HepG2 (cell line): ENCODE results near the gene GPS2. TPM values are rescaled to one million over a fixed set of nuclear protein-coding genes. Genes with fewer than 3 reads are reported as not detected.

Experiments used
- ARNT ChIP-seq: fragments of 450-650 bp; IDR thresholded peaks from 2 replicates; pipeline ENCODE4 v1.6.1; 2017
- CCDC6 ChIP-seq: sonication (generic); formaldehyde crosslinking; IDR thresholded peaks from 2 replicates; pipeline ENCODE4 v1.8.1; 2022; ENCODE audit warnings: mild to moderate bottlenecking, missing genetic modification reagents, moderate library complexity
- DR1 ChIP-seq: sonication (generic); formaldehyde crosslinking; IDR thresholded peaks from 2 replicates; pipeline ENCODE4 v1.8.0; 2021; ENCODE audit warnings: mild to moderate bottlenecking, missing genetic modification reagents, inconsistent platforms
- ETV5 ChIP-seq: IDR thresholded peaks from 2 replicates; pipeline ENCODE4 v1.6.1; 2018; ENCODE audit warnings: missing biosample characterization, missing genetic modification reagents, inconsistent platforms, borderline replicate concordance
- FOXM1 ChIP-seq: sonication (generic); formaldehyde crosslinking; IDR thresholded peaks from 2 replicates; pipeline ENCODE4 v1.5.0; 2020; ENCODE audit warnings: missing genetic modification reagents
- HDAC1 ChIP-seq: sonication (generic); formaldehyde crosslinking; IDR thresholded peaks from 2 replicates; pipeline ENCODE4 v1.5.1; 2020; ENCODE audit warnings: mild to moderate bottlenecking, missing genetic modification reagents
- JUN ChIP-seq: sonication (generic); formaldehyde crosslinking; IDR thresholded peaks from 2 replicates; pipeline ENCODE4 v1.4.0; 2020; ENCODE audit warnings: mild to moderate bottlenecking, missing genetic modification reagents
- KLF15 ChIP-seq: sonication (generic); formaldehyde crosslinking; IDR thresholded peaks from 2 replicates; pipeline ENCODE4 v1.8.1; 2023; ENCODE audit warnings: borderline replicate concordance, mild to moderate bottlenecking, inconsistent platforms, missing genetic modification reagents, mixed read lengths
- MED1 ChIP-seq: sonication (generic); formaldehyde crosslinking; IDR thresholded peaks from 2 replicates; pipeline ENCODE4 v1.4.0; 2020; ENCODE audit warnings: missing genetic modification reagents
- MED13 ChIP-seq: sonication (generic); formaldehyde crosslinking; IDR thresholded peaks from 2 replicates; pipeline ENCODE4 v1.5.0; 2020; ENCODE audit warnings: missing genetic modification reagents
- MYC ChIP-seq: sonication (generic); formaldehyde crosslinking; IDR thresholded peaks from 2 replicates; pipeline ENCODE4 v1.9.0; 2021; ENCODE audit warnings: missing genetic modification reagents, borderline replicate concordance
- NAIF1 ChIP-seq: sonication (generic); formaldehyde crosslinking; IDR thresholded peaks from 2 replicates; pipeline ENCODE4 v1.5.0; 2020; ENCODE audit warnings: mild to moderate bottlenecking, missing genetic modification reagents, borderline replicate concordance
- POLR2AphosphoS5 ChIP-seq: IDR thresholded peaks from 2 replicates; pipeline ENCODE4 v1.6.1; 2012; ENCODE audit warnings: low read depth, low read length
- SP140L ChIP-seq: sonication (generic); formaldehyde crosslinking; IDR thresholded peaks from 2 replicates; pipeline ENCODE4 v1.4.0; 2020; ENCODE audit warnings: missing genetic modification reagents, borderline replicate concordance
- TRIM22 ChIP-seq: fragments of 450-650 bp; IDR thresholded peaks from 2 replicates; pipeline ENCODE4 v1.6.1; 2017
- ZBTB3 ChIP-seq: sonication (generic); formaldehyde crosslinking; IDR thresholded peaks from 2 replicates; pipeline ENCODE4 v1.4.0; 2020; ENCODE audit warnings: low read depth, mild to moderate bottlenecking, moderate library complexity, missing genetic modification reagents, borderline replicate concordance
- ZHX1 ChIP-seq: sonication (generic); formaldehyde crosslinking; IDR thresholded peaks from 2 replicates; pipeline ENCODE4 v1.8.1; 2022; ENCODE audit warnings: low read depth, mild to moderate bottlenecking, missing genetic modification reagents
- ZNF256 ChIP-seq: sonication (generic); formaldehyde crosslinking; conservative IDR thresholded peaks from 2 replicates; pipeline ENCODE4 v1.4.0; 2020; ENCODE audit warnings: missing genetic modification reagents
- ZNF350 ChIP-seq: sonication (generic); formaldehyde crosslinking; IDR thresholded peaks from 2 replicates; pipeline ENCODE4 v1.4.0; 2020; ENCODE audit warnings: mild to moderate bottlenecking, low read depth, missing genetic modification reagents, borderline replicate concordance
- ZNF496 ChIP-seq: sonication (generic); formaldehyde crosslinking; IDR thresholded peaks from 2 replicates; pipeline ENCODE4 v1.8.1; 2023; ENCODE audit warnings: mild to moderate bottlenecking, moderate library complexity, missing genetic modification reagents; ENCODE audit not compliant: insufficient replicate concordance
- ZNF609 ChIP-seq: sonication (generic); formaldehyde crosslinking; IDR thresholded peaks from 2 replicates; pipeline ENCODE4 v1.4.0; 2020; ENCODE audit warnings: mild to moderate bottlenecking, missing genetic modification reagents, borderline replicate concordance
- ZNF772 ChIP-seq: sonication (generic); formaldehyde crosslinking; IDR thresholded peaks from 2 replicates; pipeline ENCODE4 v1.5.0; 2020; ENCODE audit warnings: mild to moderate bottlenecking, missing genetic modification reagents
- ZNF883 ChIP-seq: sonication (generic); formaldehyde crosslinking; IDR thresholded peaks from 2 replicates; pipeline ENCODE4 v1.5.1; 2020; ENCODE audit warnings: mild to moderate bottlenecking, missing genetic modification reagents; ENCODE audit errors: not compliant biosample characterization
- polyA plus RNA-seq, 8 experiments: library from polyadenylated mRNA; depleted of rRNA in 3 of 8; stranded (reverse) in 7 of 8; unstranded in 1 of 8; fragments of >200 nt; fragmentation: Illumina TruSeq in 4 of 8; extraction: Trizol in 4 of 8; gene quantifications; 2 replicates each; pipeline versions ENCODE4 v1.2.1 to v1.2.3, GENCODE V29; 2011 to 2016; ENCODE audit warnings: low read depth in 4 of 8, missing spikeins in 1 of 8, mixed read lengths in 1 of 8; ENCODE audit not compliant: insufficient read depth in 1 of 8
- total RNA-seq, 5 experiments: library from RNA; depleted of rRNA; stranded (reverse); fragments of >200 nt; fragmentation: Illumina TruSeq; extraction: Trizol; gene quantifications; 2 replicates each; pipeline ENCODE4 v1.2.3, GENCODE V29; 2016; ENCODE audit warnings: low read depth in 1 of 5

The GPS2 gene
- total and polyA plus RNA-seq, 2 of the 13 experiments (the other 11 are each of a cell fraction or from before 2014, with no cell fraction given): 58.0 to 59.4 TPM

- TF ChIP-seq ZNF609 (CRISPR knock-in tag): no peak
- no peak for TF ChIP-seq JUN (CRISPR knock-in tag)
- no peak for TF ChIP-seq ZNF256 (CRISPR knock-in tag)
- peak; percentile 53; the same call in 1 of the 2 replicates for TF ChIP-seq ZNF350
- TF ChIP-seq ZNF772 (CRISPR knock-in tag): peak; percentile 51; the same call in 1 of the 2 replicates
- TF ChIP-seq ETV5 (CRISPR knock-in tag): peak; percentile 34; the same call in 1 of the 2 replicates
- peak; percentile 35; the same call in 1 of the 2 replicates for TF ChIP-seq HDAC1 (CRISPR knock-in tag)
- no peak for TF ChIP-seq FOXM1 (CRISPR knock-in tag)
- no peak for TF ChIP-seq DR1 (CRISPR knock-in tag)
- peak; percentile 35; the same call in 1 of the 2 replicates for TF ChIP-seq MYC (CRISPR knock-in tag)
- TF ChIP-seq KLF15 (CRISPR knock-in tag): no peak
- no peak for TF ChIP-seq ZNF883 (CRISPR knock-in tag)
- TF ChIP-seq ZHX1 (CRISPR knock-in tag): no peak
- no peak for TF ChIP-seq NAIF1 (CRISPR knock-in tag)
- no peak for TF ChIP-seq TRIM22
- no peak for TF ChIP-seq ZBTB3 (CRISPR knock-in tag)
- TF ChIP-seq MED1 (CRISPR knock-in tag): peak; percentile 42; the same call in 1 of the 2 replicates
- no peak for TF ChIP-seq SP140L (CRISPR knock-in tag)
- TF ChIP-seq POLR2AphosphoS5: no peak
- TF ChIP-seq MED13 (CRISPR knock-in tag): no peak
- no peak for TF ChIP-seq CCDC6 (CRISPR knock-in tag)
- TF ChIP-seq ARNT: no peak
- no peak for TF ChIP-seq ZNF496 (CRISPR knock-in tag)
Measured at GRCh38 chr17:7356072-7356549, 41.0 kb upstream of the GPS2 start (continued).
